T-helper 1 cell treated with Interleukin-12 subunit alpha and Interleukin-12 subunit beta and Interleukin-4 antibody, amounts not matched to agents 30 ng/mL and 1 ng/mL, for 36 hours (primary cell): ENCODE data around the gene TNFRSF13B. TPM values are rescaled to one million over a fixed set of nuclear protein-coding genes. Genes with fewer than 3 reads are reported as not detected.
"Not testable (repeated sequence)": the region's sequence is repeated elsewhere in the genome, so short reads cannot be mapped to it uniquely, and the experiment has no call there.

ENCODE experiments used
- intact Hi-C: fragments of 100-400 bp; cut with micrococcal nuclease; formaldehyde crosslinking; loops from one replicate; pipeline ENCODE4 v1.15.1; 2024
- total RNA-seq: library from RNA; stranded (reverse); gene quantifications from 2 replicates; pipeline ENCODE4 v1.2.3, GENCODE V29; 2022

The TNFRSF13B gene
- total RNA-seq, 1 donor from 2014 or later: not detected

GRCh38 chr17:16915752-16916556, 56.0 kb downstream of the TNFRSF13B start:
- intact Hi-C loops: no loop called here

- intact Hi-C loops: no loop called here
Observed at GRCh38 chr17:16913463-16913862, 58.5 kb downstream of the TNFRSF13B start.

- intact Hi-C loops: no loop called here
Observed at GRCh38 chr17:16912021-16912962, 59.6 kb downstream of the TNFRSF13B start.

DNA sequence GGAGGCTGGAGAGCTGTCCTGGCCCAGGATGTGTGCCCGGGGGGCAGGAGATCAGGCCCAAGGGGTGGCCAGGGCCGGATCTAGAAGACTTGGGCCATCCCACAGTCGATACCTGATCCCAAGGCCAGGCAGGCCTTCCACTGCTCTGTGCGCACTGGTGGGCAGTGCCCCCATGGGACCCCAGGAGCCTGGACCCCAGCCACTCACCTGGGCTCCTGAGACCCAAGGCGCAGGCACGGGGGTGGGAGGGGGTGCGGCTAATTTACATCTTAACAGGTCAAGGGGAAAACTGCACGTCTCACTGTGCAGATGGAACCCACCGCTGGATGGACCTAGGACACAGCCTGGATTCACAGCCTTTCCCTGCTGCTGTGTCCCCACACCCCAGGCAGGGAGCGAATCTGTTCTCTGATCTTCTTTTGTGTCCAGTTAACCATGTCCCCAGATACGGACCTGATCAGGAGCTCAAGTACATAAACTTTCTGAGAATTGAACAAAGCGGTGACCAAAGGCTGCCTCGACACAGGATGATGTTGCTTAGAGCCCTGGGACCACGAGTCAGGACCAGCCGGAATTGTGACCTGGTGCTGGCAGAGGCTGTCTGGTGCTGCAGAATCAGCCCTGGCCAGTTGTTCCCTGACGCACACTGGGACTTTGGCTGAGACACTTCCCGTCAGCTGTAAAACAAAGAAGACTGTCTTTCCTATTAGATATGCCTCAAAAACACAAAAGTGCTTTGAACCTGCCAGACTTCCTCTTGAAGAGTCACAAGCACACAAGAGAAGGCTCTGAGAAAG, 60.6 kb downstream of the TNFRSF13B start:
- intact Hi-C loops: no loop called here

DNA sequence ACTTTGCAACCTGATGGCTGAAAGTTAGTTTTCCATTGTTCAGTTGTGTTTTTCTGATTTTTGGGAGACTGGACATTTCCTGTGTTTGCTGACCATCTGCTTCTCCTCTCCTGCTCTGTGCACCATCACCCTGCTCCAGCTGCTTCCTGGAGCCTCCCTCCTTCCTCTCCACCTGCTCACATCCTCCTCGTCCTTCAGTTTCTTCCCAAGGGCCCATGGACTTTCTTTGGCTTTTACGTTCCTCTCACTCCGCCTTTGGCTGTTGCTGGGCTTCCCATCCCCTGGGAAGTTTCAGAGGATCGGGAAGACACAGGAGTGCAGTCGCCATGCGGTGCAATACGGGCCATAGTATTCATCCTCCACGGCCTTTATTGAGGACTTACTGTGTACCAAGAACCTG, 61.6 kb downstream of the TNFRSF13B start:
- intact Hi-C loops: no loop called here

GRCh38 chr17:16909472-16910246, 62.3 kb downstream of the TNFRSF13B start:
- intact Hi-C loops: no loop called here

DNA sequence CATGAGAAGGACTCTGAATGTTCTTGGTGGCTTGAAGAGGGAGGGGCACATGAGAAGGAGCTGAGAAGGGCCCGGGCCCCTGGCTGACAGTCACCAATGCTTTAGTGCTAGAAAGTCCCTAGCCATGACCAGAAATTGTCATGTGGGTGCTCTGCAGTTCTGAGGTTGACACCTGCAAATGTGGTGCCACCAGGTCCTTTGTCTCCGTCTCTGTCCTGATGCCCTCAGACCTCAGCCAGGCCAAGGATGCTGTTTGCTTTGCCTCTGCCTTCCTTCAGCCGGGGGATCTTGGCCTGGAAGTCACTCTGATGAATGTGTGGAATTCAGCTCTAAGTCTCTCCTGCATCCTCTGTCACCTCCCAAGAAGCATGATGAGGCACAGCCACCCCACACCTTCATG, 63.6 kb downstream of the TNFRSF13B start:
- intact Hi-C loops: no loop called here

- intact Hi-C loops: no loop called here
Observed at GRCh38 chr17:16906680-16907079, 65.2 kb downstream of the TNFRSF13B start.

DNA sequence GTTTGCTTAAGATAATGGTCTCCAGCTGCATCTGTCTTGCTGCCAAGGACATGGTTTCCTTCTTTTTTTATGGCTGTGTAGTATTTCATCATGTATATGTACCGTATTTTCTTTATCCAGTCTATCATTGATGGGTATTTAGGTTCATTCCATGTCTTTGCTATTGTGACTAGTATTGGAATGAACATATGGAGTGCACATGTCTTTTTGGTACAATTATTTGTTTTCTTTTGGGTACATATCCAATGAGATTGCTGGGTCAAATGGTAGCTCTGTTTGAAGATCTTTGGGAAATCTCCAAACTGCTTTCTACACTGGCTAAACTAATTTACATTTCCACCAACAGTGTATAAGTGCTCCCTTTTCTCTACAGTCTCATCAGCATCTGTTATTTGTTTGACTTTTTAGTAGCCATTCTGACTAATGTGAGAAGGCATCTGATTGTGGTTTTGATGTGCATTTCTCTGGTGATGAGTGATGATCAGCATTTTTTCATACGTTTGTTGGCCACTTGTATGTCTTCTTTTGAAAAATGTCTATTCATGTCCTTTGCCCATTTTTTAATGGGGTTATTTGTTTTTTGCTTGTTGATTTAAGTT, 66.2 kb downstream of the TNFRSF13B start:
- intact Hi-C loops: no loop called here

DNA sequence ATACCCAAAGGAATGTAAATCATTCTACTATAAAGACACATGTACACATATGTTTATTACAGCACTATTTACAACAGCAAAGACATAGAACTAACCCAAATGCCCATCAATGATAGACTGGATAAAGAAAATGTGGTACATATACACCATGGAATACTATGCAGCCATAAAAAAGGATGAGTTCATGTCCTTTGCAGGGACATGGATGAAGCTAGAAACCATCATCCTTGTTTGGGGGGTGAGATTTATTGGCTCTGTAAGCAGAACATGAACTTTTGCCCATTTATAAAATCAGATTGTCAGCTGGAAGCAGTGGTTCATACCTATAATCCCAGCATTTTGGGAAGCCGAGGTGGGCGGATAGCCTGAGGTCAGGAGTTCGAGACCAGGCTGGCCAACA, 68.8 kb downstream of the TNFRSF13B start:
- intact Hi-C loops: not testable (repeated sequence)

DNA sequence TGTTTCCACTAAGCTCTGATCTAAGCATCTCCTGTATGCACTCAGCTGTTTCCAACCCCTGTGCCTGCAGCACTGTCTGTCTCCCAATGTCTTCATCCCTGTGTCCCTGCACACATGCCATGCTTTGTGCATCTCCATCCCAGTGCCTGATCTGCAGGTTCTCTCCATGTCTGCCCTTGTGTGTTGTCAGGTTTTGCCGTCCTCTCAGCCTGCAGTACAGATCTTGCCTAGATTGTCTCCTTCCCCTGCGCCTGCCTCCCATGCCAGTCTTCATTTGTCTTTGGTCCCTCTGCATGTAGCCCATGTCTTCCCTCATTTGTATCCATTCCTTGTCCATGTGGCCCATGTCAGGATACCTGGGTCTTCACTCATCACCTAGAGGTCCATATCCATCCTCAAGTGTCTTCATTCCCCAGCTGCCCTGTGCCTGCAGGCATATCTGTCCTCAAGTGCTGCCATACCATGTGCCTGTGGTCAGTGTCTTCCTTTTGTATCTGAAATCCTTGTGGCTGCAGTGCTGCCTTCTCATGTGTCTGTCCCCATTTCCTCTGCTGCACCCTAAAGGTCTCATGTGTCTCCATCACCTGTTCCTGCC, 71.5 kb downstream of the TNFRSF13B start:
- intact Hi-C loops: no loop called here

DNA sequence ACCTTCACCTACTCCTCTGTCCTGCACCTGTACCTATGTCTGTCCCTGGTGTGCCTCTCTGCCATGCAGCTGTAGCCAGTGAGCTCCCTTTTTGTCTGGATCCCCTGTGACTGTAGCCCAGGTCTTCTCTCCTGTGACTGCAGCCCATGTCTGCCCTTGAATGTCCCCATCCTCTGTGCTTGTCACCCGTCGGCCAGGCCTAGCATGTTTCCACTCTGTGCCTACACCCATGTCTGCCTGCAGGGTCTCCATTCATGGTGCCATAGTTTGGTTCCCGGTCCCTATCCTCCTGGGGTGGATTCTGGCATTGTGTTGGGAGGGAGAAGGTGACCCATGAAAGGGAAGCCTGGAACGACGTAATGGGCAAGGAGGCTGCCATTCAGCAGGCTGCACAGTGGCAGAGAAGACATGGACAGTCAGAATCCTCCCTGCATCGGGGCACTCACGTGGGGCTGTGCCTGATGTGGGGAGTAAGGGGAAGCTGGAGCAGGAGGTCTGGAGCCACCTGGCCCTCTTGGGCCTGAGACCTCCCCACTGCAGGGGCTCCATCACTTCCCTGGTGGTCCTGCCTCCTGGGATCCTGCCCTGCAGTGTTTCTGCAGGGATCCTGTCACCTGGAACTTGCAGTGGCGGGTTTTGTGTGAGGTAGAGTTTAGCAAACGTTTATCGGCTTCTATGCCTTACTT, 74.6 kb downstream of the TNFRSF13B start:
- intact Hi-C loops: not testable (repeated sequence)

GRCh38 chr17:16896235-16896634, 75.7 kb downstream of the TNFRSF13B start:
- intact Hi-C loops: not testable (repeated sequence)

- intact Hi-C loops: not testable (repeated sequence)
Observed at GRCh38 chr17:16893527-16893926, 78.4 kb downstream of the TNFRSF13B start.

- intact Hi-C loops: not testable (repeated sequence)
Observed at GRCh38 chr17:16892876-16893454, 79.0 kb downstream of the TNFRSF13B start.

GRCh38 chr17:16889088-16889465, 82.8 kb downstream of the TNFRSF13B start:
- intact Hi-C loops: no loop called here
